Spleen (tissue), 11 donors: ENCODE results near the gene HMCN2. TPM values are rescaled to one million over a fixed set of nuclear protein-coding genes. Genes with fewer than 3 reads are reported as not detected.

ENCODE experiments used
- DNase-seq: peaks from one replicate; pipeline ENCODE4 v3.0.0-alpha.2; 2020
- H3K27ac ChIP-seq, 8 donors: fragments of 200-600 bp; sonication (generic) in 7 of 8; 1 replicate in 4 of 8; 2 replicates in 4 of 8; pipeline versions ENCODE4 v1.5.0 to v1.8.0; 2016 to 2021; ENCODE audit warnings: inconsistent platforms in 4 of 8, mild to moderate bottlenecking in 4 of 8, moderate library complexity in 1 of 8
- H3K27me3 ChIP-seq, 7 donors: fragments of 200-600 bp; sonication (generic) in 6 of 7; replicated peaks in 1 of 7; 1 replicate in 4 of 7; 2 replicates in 3 of 7; pipeline versions ENCODE4 v1.5.0 to v1.8.0; 2016 to 2021; ENCODE audit warnings: inconsistent platforms in 3 of 7, mild to moderate bottlenecking in 1 of 7
- H3K36me3 ChIP-seq, 6 donors: fragments of 200-600 bp; sonication (generic) in 5 of 6; 1 replicate in 4 of 6; 2 replicates in 2 of 6; pipeline versions ENCODE4 v1.5.0 to v1.8.0; 2016 to 2021; ENCODE audit warnings: inconsistent platforms in 2 of 6
- H3K4me1 ChIP-seq, 6 donors: fragments of 200-600 bp; sonication (generic) in 5 of 6; 1 replicate in 3 of 6; 2 replicates in 3 of 6; pipeline versions ENCODE4 v1.5.0 to v1.8.0; 2016 to 2021; ENCODE audit warnings: inconsistent platforms in 3 of 6
- H3K4me3 ChIP-seq, 8 donors: fragments of 200-600 bp; sonication (generic) in 7 of 8; 1 replicate in 4 of 8; 2 replicates in 4 of 8; pipeline versions ENCODE4 v1.5.0 to v1.8.0; 2016 to 2021; ENCODE audit warnings: inconsistent platforms in 4 of 8, mild to moderate bottlenecking in 4 of 8, moderate library complexity in 2 of 8
- H3K9me3 ChIP-seq, 8 donors: fragments of 200-600 bp; sonication (generic) in 7 of 8; 1 replicate in 4 of 8; 2 replicates in 4 of 8; pipeline versions ENCODE4 v1.5.0 to v1.8.0; 2016 to 2021; ENCODE audit warnings: inconsistent platforms in 4 of 8
- POLR2A ChIP-seq, 3 donors: fragments of 450-650 bp; IDR thresholded peaks; one replicate each; pipeline ENCODE4 v1.5.1; 2017; ENCODE audit warnings: antibody characterized with exemption in 3 of 3, mild to moderate bottlenecking in 1 of 3
- POLR2AphosphoS5 ChIP-seq, 3 donors: sonication (generic); formaldehyde crosslinking; IDR thresholded peaks; one replicate each; pipeline ENCODE4 v1.5.1; 2017; ENCODE audit warnings: antibody characterized with exemption in 3 of 3
- WGBS, 5 donors: extraction: QIAGEN DNeasy Blood & Tissue Kit in 3 of 5; methylation state at CpG; one replicate each; pipeline versions ENCODE4 v1.1.5 to v1.1.7; 2013 to 2018; 5-methylcytosine and 5-hydroxymethylcytosine counted together
- intact Hi-C: fragments of 100-400 bp; cut with DNase I; formaldehyde crosslinking; loops from one replicate; pipeline ENCODE4 v1.15.0; 2023; ENCODE audit warnings: low total_unique reads
- polyA plus RNA-seq, 3 donors: library from polyadenylated mRNA; stranded (reverse); fragments of 200-250 nt; gene quantifications; one replicate each; pipeline ENCODE4 v1.2.1, GENCODE V29; 2013
- total RNA-seq, 7 donors: library from RNA; depleted of rRNA in 3 of 7; stranded (reverse); fragments of >200 nt in 3 of 7; fragmentation: NEBNext Ultra II Directional in 4 of 7; extraction: Animal tissue kit (Norgen Biotek cat#: 25700) in 4 of 7; gene quantifications; one replicate each; pipeline versions ENCODE4 v1.1.0 to v1.2.1, GENCODE V29; 2016 to 2021
- TF ChIP-seq, protein P1 (sequence below), 11 experiments: fragments of 200-600 bp in 7 of 11; fragments of 450-650 bp in 4 of 11; sonication (generic) in 4 of 11; IDR thresholded peaks in 8 of 11; conservative IDR thresholded peaks in 3 of 11; 1 replicate in 7 of 11; 2 replicates in 4 of 11; pipeline versions ENCODE4 v1.4.0 to v1.8.0; 2016 to 2021; ENCODE audit warnings: antibody characterized with exemption in 11 of 11, inconsistent platforms in 4 of 11, mild to moderate bottlenecking in 1 of 11
- donor health status: healthy with polysubstance abuse.
- donor health status: DM: no; HTN: no; CAD: no; lungs with moderate emphysema.
- donor health status: DM: no; HTN: no; CAD: no.
- donor health status: Bipolar disorder and iron deficiency.
- donor health status: healthy.
- donor health status: DM: no; HTN: no; CAD: no.
- donor health status: DM: yes; HTN: yes; CAD: no.

Gene HMCN2
- total and polyA plus RNA-seq, 10 donors = 0.09 to 1.9 (median 0.73) TPM

DNA sequence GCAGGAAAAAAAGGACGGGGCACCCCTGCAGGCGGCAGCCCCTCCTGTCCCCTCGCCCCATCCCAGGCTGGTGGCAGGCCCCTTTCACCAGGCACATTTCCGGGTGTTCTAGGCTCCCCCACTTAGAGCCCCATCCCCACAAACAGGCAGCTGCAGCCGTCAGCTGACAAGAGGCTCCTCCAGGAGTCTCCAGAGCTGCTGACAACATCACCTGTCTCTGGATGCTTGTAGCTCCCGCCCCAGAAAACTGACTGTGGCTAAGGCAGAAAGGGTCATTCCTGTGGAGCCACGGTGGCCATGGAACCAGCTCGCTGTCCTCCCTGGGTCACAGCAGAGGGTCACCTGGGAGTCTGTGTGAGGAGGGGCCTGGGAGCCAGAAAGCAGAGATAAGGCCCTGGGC, 50.9 kb downstream of the HMCN2 start:
- Histone ChIP-seq H3K36me3 (no peaks in the 10 kb centered on the region), H3K9me3 (no peaks in the 10 kb centered on the region), H3K27me3 (peaks cover 0 to 78% (median 0%) of the 10 kb centered on the region in 7 donors), H3K27ac (no peak overlapping the region), H3K4me1 (peaks cover 0 to 23% (median 8%) of the 10 kb centered on the region in 6 donors), H3K4me3 (no peak overlapping the region)
- intact Hi-C loops = no loop called here
- TF ChIP-seq, protein P1, sequence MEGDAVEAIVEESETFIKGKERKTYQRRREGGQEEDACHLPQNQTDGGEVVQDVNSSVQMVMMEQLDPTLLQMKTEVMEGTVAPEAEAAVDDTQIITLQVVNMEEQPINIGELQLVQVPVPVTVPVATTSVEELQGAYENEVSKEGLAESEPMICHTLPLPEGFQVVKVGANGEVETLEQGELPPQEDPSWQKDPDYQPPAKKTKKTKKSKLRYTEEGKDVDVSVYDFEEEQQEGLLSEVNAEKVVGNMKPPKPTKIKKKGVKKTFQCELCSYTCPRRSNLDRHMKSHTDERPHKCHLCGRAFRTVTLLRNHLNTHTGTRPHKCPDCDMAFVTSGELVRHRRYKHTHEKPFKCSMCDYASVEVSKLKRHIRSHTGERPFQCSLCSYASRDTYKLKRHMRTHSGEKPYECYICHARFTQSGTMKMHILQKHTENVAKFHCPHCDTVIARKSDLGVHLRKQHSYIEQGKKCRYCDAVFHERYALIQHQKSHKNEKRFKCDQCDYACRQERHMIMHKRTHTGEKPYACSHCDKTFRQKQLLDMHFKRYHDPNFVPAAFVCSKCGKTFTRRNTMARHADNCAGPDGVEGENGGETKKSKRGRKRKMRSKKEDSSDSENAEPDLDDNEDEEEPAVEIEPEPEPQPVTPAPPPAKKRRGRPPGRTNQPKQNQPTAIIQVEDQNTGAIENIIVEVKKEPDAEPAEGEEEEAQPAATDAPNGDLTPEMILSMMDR (IDR thresholded peaks at IDR 0.05 in 8 of 11, conservative IDR thresholded peaks at IDR 0.05 in 3 of 11) = no peak
- 75 to 88% (median 82%) methylated on average over 7 to 8 of the region's 8 CpGs for WGBS, 5 donors
- no peak for DNase-seq

DNA sequence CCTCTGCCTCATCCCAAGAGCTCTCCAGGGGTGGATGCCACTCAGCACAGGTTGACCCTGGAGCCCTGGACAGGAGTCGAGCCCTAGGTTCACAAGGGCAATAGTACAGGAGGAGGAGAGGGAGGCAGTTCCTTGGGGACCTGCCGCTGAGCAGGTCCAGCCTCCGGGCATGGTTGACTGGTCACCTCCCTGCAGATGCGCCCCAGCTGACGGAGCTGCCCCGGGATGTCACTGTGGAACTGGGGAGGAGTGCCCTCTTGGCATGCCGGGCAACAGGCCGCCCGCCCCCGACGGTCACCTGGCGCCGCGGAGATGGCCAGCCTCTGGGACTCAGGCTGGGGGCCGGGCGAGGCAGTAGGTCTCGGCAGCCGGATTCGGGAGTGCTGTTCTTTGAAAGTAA, 53.7 kb downstream of the HMCN2 start:
- WGBS, 5 donors = 86 to 96% (median 93%) methylated on average over 12 to 19 of the region's 19 CpGs
- TF ChIP-seq POLR2AphosphoS5 (IDR thresholded peaks at IDR 0.05) (no peak), POLR2A (IDR thresholded peaks at IDR 0.05) (no peak)
- TF ChIP-seq, protein P1 (IDR thresholded peaks at IDR 0.05 in 8 of 11, conservative IDR thresholded peaks at IDR 0.05 in 3 of 11) = no peak
- no peak overlapping the region for H3K27ac ChIP-seq
- H3K36me3 ChIP-seq = no peaks in the 10 kb centered on the region
- peaks cover 0 to 13% (median 5%) of the 10 kb centered on the region in 6 donors for H3K4me1 ChIP-seq
- DNase-seq = no peak
- H3K4me3 ChIP-seq = no peak overlapping the region
- peaks cover 0 to 93% (median 0%) of the 10 kb centered on the region in 7 donors for H3K27me3 ChIP-seq
- H3K9me3 ChIP-seq = no peaks in the 10 kb centered on the region
- intact Hi-C loops = no loop called here

GRCh38 chr9:130319944-130320712, 54.6 kb downstream of the HMCN2 start:
- Histone ChIP-seq H3K27ac (no peak overlapping the region), H3K9me3 (no peaks in the 10 kb centered on the region), H3K4me3 (no peak overlapping the region), H3K36me3 (no peaks in the 10 kb centered on the region), H3K27me3 (peaks cover 0 to 95% (median 0%) of the 10 kb centered on the region in 7 donors), H3K4me1 (peaks cover 0 to 7% (median 0%) of the 10 kb centered on the region in 6 donors)
- intact Hi-C loops = no loop called here
- DNase-seq = no peak
- no peak for TF ChIP-seq POLR2AphosphoS5 (IDR thresholded peaks at IDR 0.05)
- TF ChIP-seq, protein P1 (IDR thresholded peaks at IDR 0.05 in 8 of 11, conservative IDR thresholded peaks at IDR 0.05 in 3 of 11) = no peak
- no peak for TF ChIP-seq POLR2A (IDR thresholded peaks at IDR 0.05)
- WGBS, 5 donors = 73 to 86% (median 81%) methylated on average over 16 to 17 of the region's 17 CpGs

DNA sequence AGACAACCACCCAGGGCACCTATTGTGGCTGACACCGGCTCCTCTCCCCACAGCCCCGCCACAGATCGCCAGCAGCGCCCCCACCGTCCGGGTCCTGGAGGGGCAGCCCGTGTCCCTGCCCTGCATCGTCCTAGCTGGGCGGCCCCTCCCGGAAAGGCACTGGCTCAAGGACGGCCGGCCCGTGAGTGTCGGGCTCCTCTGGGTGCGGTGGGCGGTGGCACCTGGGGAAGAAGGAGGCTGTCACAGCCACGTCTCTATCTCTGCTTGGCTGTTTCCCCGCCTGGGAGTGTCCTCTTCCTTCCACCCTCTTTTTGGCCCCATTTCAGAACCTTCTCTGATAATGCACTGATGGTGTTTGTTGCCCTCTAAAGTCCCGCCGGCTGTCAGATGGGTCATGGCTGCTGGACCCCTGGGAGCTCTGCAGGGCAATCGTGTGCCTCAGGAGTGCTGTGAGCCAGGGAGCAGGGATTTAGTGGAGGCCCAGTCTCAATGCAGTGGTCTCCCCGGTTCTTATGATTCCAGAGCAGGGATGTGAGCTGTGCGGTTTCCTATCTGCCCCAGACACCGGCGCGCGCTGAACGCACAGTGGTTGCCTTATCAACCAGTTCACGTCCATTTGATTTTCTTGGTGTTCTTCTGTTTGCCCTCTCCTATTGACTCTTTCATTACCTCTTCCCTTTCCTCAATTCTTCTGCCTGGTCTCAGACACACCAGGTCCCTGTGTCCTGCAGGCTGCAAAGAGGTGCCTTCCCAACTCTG, 55.3 kb downstream of the HMCN2 start:
- no peak overlapping the region for H3K27ac ChIP-seq
- intact Hi-C loops = no loop called here
- 50 to 54% (median 52%) methylated on average over 20 to 29 of the region's 29 CpGs for WGBS, 5 donors
- H3K27me3 ChIP-seq = peaks cover 0 to 96% (median 0%) of the 10 kb centered on the region in 7 donors
- H3K4me3 ChIP-seq = no peak overlapping the region
- DNase-seq = no peak
- H3K9me3 ChIP-seq = no peaks in the 10 kb centered on the region
- TF ChIP-seq POLR2A (IDR thresholded peaks at IDR 0.05) = no peak
- TF ChIP-seq, protein P1 (IDR thresholded peaks at IDR 0.05 in 8 of 11, conservative IDR thresholded peaks at IDR 0.05 in 3 of 11) = no peak
- TF ChIP-seq POLR2AphosphoS5 (IDR thresholded peaks at IDR 0.05) = peak in 2 of 3 donors; percentile 23 to 29
- H3K36me3 ChIP-seq = no peaks in the 10 kb centered on the region
- peaks cover 0 to 7% (median 0%) of the 10 kb centered on the region in 6 donors for H3K4me1 ChIP-seq
